ENCODE results near the gene TTLL1. TPM values are rescaled to one million over a fixed set of nuclear protein-coding genes. Genes with fewer than 3 reads are reported as not detected.

TTLL1 gene
- polyA plus RNA-seq, 1 donor (not counting 4 experiments of a cell fraction or from before 2014, with no cell fraction given), result 3.5 TPM

- H2AFZ ChIP-seq (ENCODE audit: control insufficient read depth, low read length), result no peak overlapping the region
- no peak overlapping the region for H3K9ac ChIP-seq (ENCODE audit: control insufficient read depth, extremely low read depth, insufficient read depth, low read length)
- H3K4me1 ChIP-seq (ENCODE audit: control insufficient read depth, extremely low read depth, insufficient read depth, low read length), result peaks cover 10% of the 10 kb centered on the region
- no peak for DNase-seq (ENCODE audit: low read depth, low spot score)
- no peaks in the 10 kb centered on the region for H3K36me3 ChIP-seq (ENCODE audit: control insufficient read depth in 2 of 2, extremely low read depth in 1 of 2, insufficient read depth in 2 of 2, low read length in 2 of 2)
- TF ChIP-seq CTCF (optimal IDR thresholded peaks at IDR 0.05 in 1 of 3, IDR thresholded peaks at IDR 0.05 in 1 of 3, conservative IDR thresholded peaks at IDR 0.05 in 1 of 3; ENCODE audit: extremely low read depth in 1 of 3, insufficient read depth in 2 of 3, low read length in 3 of 3) (no peak), EZH2 (IDR thresholded peaks at IDR 0.05; ENCODE audit: low read length) (no peak)
- H3K27ac ChIP-seq (ENCODE audit: control insufficient read depth, insufficient read depth, low read length), result no peak overlapping the region
- H3K79me2 ChIP-seq (ENCODE audit: control insufficient read depth, insufficient read depth, low read length), result no peaks in the 10 kb centered on the region
- no peak for FAIRE-seq
- no peaks in the 10 kb centered on the region for H4K20me1 ChIP-seq (ENCODE audit: control insufficient read depth, extremely low read depth, insufficient read depth, low read length)
- no peak overlapping the region for H3K4me3 ChIP-seq (ENCODE audit: control insufficient read depth in 2 of 3, extremely low read depth in 1 of 3, insufficient read depth in 2 of 3, low read depth in 1 of 3, low read length in 3 of 3)
- no peaks in the 10 kb centered on the region for H3K27me3 ChIP-seq (ENCODE audit: control insufficient read depth, extremely low read depth, insufficient read depth, low read length)
- H3K9me3 ChIP-seq (ENCODE audit: control insufficient read depth, low read depth, low read length), result no peaks in the 10 kb centered on the region
- H3K9me1 ChIP-seq (ENCODE audit: control insufficient read depth, extremely low read depth, insufficient read depth, low read length), result no peaks in the 10 kb centered on the region
- dilution Hi-C loops (cut with MboI; ENCODE audit: extremely low pct_ligation_motif_present, low sequenced_read_pairs), result no loop called here
- no peak overlapping the region for H3K4me2 ChIP-seq (ENCODE audit: control insufficient read depth, extremely low read depth, insufficient read depth, low read depth, low read length)
These were observed 3.3 kb downstream of the TTLL1 start for GRCh38 chr22:43085658-43086606.

DNA sequence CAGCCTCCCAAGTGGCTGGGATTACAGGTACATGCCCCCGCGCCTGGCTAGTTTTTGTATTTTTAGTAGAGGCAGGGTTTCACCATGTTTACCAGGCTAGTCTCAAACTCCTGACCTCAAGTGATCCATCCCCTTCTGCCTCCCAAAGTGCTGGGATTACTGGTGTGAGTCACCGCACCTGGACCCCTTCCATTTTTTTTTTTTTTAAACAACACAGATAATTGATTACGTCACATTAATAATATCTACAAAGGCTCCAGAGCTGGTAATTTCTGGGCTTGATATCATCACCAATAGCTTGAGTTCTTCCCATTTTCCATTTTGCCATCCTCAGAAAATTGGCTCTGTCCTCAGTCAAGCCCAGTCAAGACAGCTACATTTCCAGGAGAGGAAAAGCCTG, 7.2 kb downstream of the TTLL1 start:
- Histone ChIP-seq H3K27me3 (ENCODE audit: control insufficient read depth, extremely low read depth, insufficient read depth, low read length) (no peaks in the 10 kb centered on the region), H3K9me3 (ENCODE audit: control insufficient read depth, low read depth, low read length) (no peaks in the 10 kb centered on the region), H3K27ac (ENCODE audit: control insufficient read depth, insufficient read depth, low read length) (no peak overlapping the region), H3K4me1 (ENCODE audit: control insufficient read depth, extremely low read depth, insufficient read depth, low read length) (peaks cover 10% of the 10 kb centered on the region), H3K4me3 (ENCODE audit: control insufficient read depth in 2 of 3, extremely low read depth in 1 of 3, insufficient read depth in 2 of 3, low read depth in 1 of 3, low read length in 3 of 3) (no peak overlapping the region), H4K20me1 (ENCODE audit: control insufficient read depth, extremely low read depth, insufficient read depth, low read length) (no peaks in the 10 kb centered on the region), H3K9ac (ENCODE audit: control insufficient read depth, extremely low read depth, insufficient read depth, low read length) (no peak overlapping the region), H3K79me2 (ENCODE audit: control insufficient read depth, insufficient read depth, low read length) (no peaks in the 10 kb centered on the region), H3K4me2 (ENCODE audit: control insufficient read depth, extremely low read depth, insufficient read depth, low read depth, low read length) (no peak overlapping the region), H3K9me1 (ENCODE audit: control insufficient read depth, extremely low read depth, insufficient read depth, low read length) (no peaks in the 10 kb centered on the region), H3K36me3 (ENCODE audit: control insufficient read depth in 2 of 2, extremely low read depth in 1 of 2, insufficient read depth in 2 of 2, low read length in 2 of 2) (no peaks in the 10 kb centered on the region), H2AFZ (ENCODE audit: control insufficient read depth, low read length) (no peak overlapping the region)
- DNase-seq (ENCODE audit: low read depth, low spot score), result no peak
- no peak for TF ChIP-seq EZH2 (IDR thresholded peaks at IDR 0.05; ENCODE audit: low read length)
- no peak for TF ChIP-seq CTCF (optimal IDR thresholded peaks at IDR 0.05 in 1 of 3, IDR thresholded peaks at IDR 0.05 in 1 of 3, conservative IDR thresholded peaks at IDR 0.05 in 1 of 3; ENCODE audit: extremely low read depth in 1 of 3, insufficient read depth in 2 of 3, low read length in 3 of 3)
- FAIRE-seq, result no peak
- dilution Hi-C loops (cut with MboI; ENCODE audit: extremely low pct_ligation_motif_present, low sequenced_read_pairs), result no loop called here
